HT1080 (cell line): Measurements from ENCODE around the gene RSPRY1. TPM values are rescaled to one million over a fixed set of nuclear protein-coding genes. Genes with fewer than 3 reads are reported as not detected.
A peak's percentile ranks its signal among the peaks of the same experiment; 100 is the strongest.
"Not testable (repeated sequence)": the region's sequence is repeated elsewhere in the genome, so short reads cannot be mapped to it uniquely, and the experiment has no call there.

Experiments used
- DNase-seq: peaks from one replicate; pipeline ENCODE4 v3.0.0-alpha.2; 2015; ENCODE audit warnings: low read depth
- total RNA-seq: library from RNA; depleted of rRNA; stranded (reverse); fragments of >200 nt; shearing (Covaris generic); gene quantifications from 2 replicates; pipeline ENCODE4 v1.2.3, GENCODE V29; 2014

RSPRY1 gene
- total RNA-seq, 1 experiment from 2014 or later: 36.6 TPM

DNA sequence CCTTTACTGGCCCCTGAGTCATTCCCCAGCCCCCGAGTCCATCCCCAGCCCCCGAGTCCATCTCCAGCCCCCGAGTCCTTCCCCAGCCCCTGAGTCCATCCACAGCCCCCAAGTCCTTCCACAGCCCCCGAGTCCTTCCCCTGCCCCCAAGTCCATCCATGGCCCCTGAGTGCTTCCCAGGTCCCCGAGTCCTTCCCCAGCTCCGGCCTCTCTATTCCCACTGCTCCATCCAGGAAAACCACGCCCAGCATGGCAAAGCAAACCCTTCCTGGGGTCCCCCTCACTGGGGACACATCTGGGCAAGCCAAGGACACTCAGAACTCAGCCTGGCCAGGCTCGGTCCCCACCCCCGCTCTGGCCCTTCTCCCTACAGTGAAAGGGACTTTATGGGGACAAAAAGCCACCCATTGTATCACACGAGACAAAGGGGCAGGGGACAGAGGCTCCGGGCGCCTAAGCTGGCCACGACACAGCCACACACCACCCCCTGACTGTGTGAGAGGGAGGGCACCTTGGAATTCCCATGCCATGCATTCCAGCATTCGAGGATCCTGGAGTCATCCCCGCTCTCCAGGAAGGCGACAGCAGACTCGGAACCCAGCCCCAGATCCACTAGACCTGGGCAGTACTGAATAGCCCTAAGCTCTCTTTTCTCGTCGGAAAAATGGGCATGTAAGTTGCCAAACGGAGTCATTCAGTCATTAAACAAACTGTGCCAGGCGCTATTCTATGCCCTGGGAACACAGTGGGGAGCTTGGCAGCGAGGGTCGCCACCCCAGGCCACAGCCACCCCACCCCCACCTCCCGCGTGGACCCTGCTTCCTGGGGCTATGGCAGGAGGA, 84.3 kb downstream of the RSPRY1 start:
- no peak for DNase-seq

DNA sequence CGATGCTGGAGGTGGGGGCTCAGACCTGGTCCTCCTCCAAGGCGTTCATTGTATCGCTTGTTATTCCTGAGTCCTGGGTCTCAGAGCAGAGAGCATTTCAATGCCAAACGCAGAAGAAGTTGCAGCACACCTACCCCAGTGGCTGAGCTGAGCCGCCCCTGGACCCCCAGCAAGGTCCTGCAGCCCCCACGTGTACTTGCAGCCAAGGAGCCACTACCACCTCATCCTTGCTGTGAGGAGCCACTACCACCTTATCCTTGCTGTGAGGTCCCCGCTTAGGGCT, 84.9 kb downstream of the RSPRY1 start:
- no peak for DNase-seq

DNA sequence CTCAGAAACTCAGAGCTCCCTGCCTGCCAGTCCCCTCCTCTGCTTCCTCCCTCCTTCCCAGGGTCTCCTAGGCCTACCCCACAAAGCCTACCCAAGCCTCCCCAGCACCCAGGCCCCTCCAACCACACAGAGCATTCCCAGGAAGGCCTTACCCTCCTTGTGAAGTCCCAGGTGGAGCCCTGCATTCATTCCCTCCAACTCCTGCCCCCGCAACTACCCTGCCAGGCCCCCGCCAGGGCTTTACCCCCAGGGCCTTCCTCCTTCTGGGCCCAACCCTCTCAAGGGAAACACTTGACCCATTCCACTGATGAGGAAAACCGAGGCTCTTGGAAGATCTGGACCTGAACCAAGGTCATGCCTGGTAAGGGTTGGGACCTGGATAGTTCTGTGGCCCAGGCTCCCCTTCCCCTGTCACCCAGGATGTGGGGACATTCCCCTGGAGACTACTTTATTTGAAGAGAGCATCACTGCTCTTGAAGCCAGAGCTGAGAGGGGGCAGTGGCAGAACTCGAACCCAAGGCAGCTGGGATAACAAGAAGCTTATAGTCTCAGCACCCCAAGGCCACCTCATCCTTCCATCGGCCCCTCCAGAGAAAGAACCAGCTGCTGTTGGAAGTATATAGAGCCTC, 85.9 kb downstream of the RSPRY1 start:
- DNase-seq: no peak

DNA sequence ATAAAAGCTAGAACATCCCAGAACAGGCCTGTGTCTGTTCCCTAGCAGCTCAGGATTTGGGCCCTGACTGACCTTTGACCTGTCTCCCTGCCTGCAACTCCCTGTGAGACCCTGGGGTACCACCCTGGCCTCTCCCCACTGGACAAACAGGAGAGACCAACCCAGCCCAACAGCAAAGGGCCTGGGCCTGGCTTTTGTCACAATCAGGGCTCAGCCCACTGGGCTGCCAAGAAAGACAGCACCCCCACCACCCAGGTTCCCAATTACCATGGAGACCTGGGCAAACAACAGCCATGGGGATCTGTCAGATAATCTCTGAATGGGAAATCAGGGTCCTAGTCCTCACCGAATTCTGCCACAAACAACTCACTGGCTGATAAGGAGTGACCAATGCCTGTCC, 87.2 kb downstream of the RSPRY1 start:
- no peak for DNase-seq

DNA sequence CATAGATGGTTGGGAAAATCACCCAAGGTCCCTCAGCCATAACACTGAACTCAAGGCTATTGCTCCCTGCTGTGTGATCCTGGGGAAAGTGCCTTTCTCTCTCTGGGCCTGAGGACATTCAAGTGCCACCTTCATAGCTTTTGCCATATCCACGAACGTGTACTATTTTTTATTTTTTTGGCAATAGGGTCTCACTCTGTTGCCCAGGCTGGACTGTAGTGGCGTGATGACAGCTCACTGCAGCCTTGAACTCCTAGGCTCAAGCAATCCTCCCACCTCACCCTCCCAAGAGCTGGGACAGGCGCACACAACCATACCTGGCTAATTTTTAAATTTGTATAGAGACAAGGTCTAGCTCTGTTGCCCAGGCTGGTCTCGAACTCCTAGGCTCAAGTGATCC, 87.7 kb downstream of the RSPRY1 start:
- no peak for DNase-seq

DNA sequence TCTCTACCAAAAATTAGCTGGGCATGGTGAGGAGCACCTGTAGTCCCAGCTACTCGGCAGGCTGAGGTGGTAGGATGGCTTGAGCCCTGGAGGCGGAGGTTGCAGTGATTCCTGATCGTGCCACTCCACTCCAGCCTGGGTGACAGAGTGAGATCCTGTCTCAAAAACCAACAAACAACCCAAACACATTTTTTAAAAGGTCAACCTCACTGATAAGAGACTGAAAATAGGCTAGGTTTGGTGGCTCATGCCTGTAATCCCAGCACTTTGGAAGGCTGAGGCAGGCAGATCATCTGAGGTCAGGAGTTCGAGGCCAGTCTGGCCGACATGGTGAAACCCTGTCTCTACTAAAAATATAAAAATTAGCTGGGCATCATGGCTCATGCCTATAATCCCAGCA, 89.8 kb downstream of the RSPRY1 start:
- not testable (repeated sequence) for DNase-seq

DNA sequence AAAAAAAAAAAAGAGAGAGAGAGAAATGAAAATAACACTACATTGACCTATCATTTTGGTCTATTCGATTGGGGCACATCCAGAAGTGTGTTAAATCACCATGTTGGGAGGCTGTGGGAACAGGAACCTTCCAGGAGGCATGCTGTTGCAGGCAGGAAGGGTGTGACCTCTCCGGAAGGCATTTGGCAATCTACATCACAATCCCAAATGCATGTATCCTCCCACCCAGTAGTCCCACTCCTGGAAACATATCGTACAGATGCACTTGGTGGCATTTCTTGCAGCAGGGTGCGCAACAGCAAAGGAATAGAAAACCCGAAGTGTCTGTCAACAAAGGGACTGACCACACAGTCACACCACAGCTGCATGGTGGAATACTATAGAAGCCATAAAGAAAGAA, 90.5 kb downstream of the RSPRY1 start:
- DNase-seq: peak; percentile 74

DNA sequence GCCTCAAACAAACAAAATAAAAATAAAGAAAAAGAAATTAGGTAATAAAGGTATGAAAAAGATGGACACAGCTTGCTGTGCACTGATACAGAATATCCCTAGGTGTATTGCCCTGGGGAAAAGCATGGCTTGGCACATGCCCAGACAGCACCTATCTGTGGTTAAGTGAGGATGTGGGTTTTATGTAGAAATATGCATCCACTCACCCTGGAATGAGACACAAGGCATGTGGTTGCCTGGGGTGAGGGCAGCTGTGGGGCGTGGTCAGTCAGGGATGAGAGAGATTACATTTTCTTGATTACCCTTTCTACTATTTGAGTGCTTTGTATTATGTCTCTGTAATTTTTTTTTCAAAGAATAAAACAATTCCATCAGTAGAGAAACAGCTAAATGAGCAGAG, 91.5 kb downstream of the RSPRY1 start:
- DNase-seq: peak; percentile 98

DNA sequence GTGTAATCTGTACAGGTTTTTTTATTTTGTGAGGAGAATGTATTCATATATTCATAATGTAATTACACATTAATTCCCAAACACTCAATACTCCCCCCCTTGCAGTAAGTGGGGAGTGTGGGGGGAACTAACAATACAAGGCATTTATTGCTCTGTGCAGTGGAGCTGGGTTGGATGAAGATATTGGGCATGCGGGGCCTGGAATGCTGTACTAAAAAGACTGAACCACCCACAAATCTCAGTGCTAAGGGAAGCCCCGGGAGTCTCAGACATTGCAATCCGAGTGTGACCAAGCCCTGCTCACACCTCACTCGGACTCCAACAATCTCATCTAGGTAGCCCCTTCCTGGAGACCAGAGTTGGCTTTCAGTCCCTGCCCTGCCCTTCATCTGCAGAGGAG, 92.4 kb downstream of the RSPRY1 start:
- no peak for DNase-seq

DNA sequence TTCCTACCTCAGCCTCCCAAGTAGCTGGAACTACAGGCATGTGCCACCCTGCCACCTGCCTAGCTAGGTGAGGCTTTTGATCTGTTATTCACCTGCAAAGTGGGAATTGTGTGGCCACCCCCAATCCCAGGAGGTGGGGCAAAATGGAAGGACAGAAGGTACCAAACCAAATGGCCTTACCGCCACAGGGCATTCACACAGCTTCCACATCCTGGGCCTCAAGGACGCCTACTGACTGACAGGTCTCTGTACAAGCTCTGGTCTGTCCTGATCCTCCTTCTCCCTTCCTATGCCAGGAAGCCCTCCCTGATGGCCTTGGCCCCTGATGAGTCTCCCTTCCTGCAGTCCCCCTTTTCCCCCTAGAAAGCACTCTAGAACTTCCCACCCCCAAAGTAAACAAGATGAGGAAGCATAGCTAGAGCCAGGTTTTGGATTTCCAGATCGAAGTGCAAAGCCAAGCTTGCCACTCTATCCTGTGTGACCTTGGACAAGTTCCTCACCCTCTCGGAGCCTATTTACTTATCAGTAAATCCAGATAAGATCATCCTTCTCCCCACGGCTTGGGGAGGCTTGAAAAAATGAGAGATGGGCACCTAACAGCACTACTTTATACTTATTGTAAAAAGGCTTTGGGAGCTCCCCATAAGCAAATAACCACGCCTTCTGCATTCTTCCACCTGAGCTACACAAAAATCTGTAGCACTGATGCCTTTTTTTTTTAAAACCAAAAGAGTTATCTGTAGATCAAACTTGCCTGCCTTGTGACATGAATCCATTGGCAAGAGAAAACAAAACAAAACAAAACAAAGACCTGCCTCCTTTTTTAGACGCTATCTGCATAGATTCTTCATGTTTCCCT, 93.9 kb downstream of the RSPRY1 start:
- DNase-seq: peak; percentile 39

DNA sequence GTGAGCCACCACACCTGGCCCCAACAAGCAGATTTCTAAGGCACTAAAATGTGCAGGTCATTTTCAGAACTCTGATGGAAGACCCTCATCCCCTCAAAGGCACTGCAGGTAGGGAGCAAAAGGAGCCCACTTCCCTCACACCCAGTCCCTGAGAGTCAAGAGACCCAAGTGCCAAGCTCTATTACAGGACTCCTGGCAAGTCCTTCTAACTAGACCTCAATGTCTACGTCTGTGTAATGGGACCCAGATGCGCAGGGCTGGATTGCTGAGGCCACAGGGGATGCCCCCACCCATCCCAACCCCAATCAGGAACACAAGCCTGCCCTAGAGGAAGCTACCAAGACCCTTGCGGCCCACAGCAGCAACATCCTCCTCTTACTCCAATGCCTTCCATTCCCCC, 95.7 kb downstream of the RSPRY1 start:
- no peak for DNase-seq

DNA sequence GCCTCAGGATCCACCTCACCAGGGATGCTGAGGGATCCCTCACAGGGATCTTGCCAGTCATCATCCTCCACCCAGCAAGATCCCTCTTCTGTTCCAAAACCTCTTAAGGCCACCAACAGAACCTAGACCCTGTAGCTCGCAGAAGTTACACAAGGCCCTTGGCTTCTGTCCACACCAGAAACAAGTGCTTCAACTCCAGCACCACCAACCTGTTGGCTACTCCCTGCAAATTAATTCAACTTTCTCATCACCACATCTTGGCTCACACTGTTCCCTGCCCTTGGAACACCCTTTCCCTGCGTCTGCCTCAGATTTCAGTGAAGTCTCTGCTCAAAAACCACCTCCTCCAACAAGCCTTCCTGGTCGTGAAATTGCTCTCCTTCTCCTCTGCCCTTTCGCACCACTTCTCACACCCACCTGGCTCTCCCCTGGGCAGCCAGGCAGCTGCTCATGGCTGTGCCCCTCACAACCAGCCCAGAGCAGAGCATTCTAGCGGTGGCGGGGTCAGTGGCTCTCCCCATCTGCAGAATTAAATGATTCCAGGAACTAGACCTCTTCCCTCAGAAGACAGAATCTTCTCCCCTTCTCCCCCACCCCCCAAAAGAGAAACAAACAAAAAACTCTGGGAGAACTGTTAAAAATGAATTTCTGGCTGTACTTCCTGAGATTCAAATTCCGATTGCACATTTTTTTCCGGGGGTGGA, 96.5 kb downstream of the RSPRY1 start:
- DNase-seq: no peak

DNA sequence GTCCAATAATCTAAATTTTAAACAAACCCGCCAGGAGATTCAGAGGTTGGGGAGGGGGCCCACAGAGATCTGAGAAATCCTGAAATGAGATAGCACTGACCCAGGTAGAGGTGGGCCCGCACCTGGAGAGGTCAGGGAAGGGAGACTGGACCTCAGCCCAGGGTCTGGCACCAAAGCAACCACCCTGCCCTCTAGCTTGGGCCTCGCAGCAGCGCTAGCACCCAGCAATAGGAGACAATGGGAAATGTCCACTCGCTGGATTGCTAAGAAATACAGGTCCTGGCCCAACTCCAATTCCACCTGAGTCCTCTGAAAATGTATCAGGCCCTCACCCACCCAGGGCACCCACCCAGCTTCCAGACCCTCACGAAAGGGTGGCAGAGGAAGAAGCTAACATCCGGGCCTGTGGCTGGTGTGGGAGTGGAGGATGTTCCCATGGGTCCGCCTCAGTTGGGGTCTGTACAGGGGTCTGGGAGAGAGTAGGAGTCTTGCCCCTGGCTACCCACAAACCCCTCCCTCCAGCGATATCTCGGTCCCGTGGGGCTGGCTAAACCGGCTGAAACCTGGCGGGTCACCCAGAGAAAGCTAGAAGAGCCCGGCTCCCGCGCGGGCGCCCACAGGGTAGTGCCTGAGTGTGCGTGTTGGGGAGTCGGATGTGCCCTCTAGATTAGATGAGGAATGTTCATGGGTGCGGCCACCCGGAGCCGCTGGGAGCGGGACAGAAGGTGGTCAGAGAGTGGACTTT, 97.3 kb downstream of the RSPRY1 start:
- no peak for DNase-seq

DNA sequence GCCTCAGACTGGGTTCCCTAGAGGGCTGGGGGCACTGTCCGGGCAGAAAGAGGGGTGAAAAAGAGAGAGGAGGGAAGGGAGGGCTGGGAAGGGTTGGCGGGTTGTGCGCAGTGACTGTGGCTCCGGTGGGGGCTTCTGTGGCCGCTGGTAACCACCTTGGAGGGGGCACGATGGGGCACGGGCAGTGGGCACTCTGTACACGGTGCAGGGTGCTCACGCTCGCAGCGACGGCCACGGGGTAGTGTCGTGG, 97.8 kb downstream of the RSPRY1 start:
- DNase-seq: no peak

DNA sequence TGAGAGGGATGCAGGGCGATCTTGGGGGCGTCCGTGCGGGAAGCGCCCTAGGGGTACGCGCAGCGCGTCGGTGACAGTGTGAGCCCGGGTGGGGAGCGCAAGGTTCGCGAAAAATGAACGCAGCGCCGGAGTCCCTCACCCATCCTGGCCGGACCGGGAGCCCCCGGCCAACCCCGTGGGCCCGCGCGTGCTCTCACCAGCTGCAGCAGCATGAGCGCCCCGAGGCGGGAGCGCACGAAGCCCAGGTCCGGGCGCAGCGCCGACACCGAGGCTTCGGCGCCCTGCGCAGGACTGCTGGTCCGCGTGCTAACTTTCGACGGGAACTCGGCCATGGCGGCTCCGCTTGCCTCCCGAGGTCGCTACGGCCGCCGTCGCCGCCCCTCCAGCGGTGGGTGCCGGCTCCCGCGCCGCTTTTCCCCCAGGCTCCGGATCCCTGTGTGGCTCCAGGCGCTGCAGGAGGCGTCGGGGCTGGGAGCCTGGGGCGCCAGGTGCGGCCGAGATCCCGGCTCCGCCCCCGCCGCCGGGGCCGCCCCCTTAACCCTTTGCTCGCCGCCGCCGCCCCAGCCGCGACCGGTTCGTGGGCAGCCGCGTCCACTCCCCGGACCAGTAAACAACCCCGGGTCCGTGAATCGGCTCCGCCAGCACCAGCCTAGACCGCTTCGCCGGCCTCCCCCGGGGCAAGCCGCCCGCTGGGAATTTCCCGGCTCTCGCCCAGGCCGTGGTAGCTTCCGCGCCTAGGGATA, 98.3 kb downstream of the RSPRY1 start, which contains the start of gene PLLP:
Gene PLLP, minus strand, starts transcription at position 464 of the 743 bp plus-strand sequence. Its CDS starts 132 bp downstream, at position 332.
- no peak for DNase-seq

DNA sequence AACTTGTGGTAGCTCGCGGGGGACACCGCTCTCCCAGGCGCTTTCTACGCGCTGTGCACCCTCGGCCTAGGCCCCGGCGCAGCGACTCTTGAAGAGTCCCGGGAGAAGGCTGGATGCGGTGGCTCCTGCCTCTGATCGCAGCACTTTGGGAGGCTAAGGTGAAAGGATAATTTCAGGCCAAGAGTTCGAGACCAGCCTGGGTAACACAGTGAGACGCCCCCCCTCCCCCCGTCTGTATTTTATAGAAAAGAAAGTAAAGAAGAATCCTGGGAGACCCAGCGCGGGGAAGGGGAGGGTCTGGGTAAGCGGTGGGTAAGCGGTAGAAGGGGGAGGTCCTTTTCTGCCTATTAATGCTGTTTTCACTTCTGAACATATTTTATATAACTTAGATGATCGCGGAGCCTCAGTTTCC, 98.8 kb downstream of the RSPRY1 start:
- DNase-seq: no peak

DNA sequence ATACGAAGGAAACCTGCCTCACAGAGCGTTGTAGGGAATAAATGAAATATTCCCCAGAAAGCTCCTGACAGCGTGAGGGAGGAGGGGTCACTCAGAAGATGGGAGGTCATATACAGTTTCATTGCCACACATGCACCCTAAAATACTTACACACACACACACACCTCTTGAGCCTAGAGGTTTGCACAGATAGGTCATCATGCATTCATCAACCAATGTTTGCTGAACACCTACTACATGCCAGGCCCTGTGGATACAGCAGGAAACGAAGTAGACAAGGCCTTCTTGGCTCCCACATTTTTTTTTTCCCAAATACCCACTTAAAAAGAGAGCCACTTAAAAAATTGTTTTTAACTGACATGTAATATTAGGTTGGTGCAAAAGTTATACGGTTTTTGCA, 99.2 kb downstream of the RSPRY1 start:
- DNase-seq: no peak

DNA sequence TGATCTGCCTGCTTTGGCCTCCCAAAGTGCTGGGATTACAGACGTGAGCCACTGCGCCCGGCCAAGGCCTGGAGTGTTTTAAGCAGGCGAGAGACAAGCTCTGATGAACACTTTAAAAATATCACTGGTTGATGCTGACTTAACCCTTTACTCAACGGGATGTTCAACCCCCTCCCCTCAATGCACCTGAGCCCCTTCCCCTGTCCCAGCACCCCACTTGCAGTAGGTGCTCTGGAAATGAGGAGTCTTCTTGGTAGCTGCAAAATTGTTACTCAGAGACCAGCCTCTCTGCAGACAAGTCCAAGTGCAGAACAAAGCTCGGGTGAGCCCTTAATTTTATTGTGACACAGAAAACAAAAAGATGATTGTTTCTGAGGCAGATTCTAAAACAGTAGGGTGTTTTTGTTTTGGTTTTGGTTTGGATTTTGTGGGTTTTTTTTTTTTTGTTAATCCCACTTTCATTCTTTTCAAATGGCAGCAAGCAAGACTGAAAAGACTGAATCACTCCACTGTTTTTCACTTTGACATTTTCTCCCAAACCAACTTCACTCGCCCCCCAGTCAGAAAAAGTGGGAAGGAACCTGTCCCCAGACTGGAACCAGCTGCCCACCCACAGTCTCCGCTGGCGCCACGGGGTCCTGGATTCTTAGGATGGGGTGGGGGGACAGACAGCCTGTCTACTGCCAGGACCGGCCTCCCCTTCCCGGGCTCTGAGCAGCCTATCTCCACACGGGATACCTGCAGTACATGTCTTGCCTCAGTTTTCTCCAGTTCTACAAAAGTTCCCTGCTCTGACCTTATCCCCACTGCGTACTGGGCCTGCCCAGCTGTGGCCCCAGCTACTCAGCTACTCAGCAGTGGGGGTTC, 103.5 kb downstream of the RSPRY1 start:
- DNase-seq: peak; percentile 41
